CD4-positive, CD25-positive, alpha-beta regulatory T cell (primary cell): ENCODE measurements around the gene BACE1-AS. TPM values are rescaled to one million over a fixed set of nuclear protein-coding genes. Genes with fewer than 3 reads are reported as not detected.
"Not testable (repeated sequence)": the region's sequence is repeated elsewhere in the genome, so short reads cannot be mapped to it uniquely, and the experiment has no call there.

Source experiments
- ATAC-seq, 2 donors: fragments of 150-1000 bp; cut with Tn5 transposase; one replicate each; pipeline ENCODE4 v1.10.0; 2021; ENCODE audit warnings: low read depth in 2 of 2, moderate number of reproducible peaks in 2 of 2, moderate library complexity in 1 of 2
- DNase-seq, 3 donors: peaks; one replicate each; pipeline versions ENCODE4 v3.0.0 to v3.0.0-alpha.2; 2012 to 2022; ENCODE audit warnings: mixed read lengths in 1 of 3
- H3K27ac ChIP-seq: one replicate; pipeline ENCODE4 v1.7.0; 2013; ENCODE audit warnings: mild to moderate bottlenecking, low read length; ENCODE audit not compliant: insufficient read depth, poor library complexity, severe bottlenecking
- H3K27me3 ChIP-seq: one replicate; pipeline ENCODE4 v1.7.0; 2013; ENCODE audit warnings: low read length; ENCODE audit not compliant: control insufficient read depth, insufficient read depth
- H3K36me3 ChIP-seq: one replicate; pipeline ENCODE4 v1.7.0; 2013; ENCODE audit warnings: mild to moderate bottlenecking, low read length, moderate library complexity; ENCODE audit not compliant: control insufficient read depth, insufficient read depth
- H3K4me1 ChIP-seq: 2 replicates; pipeline ENCODE4 v1.7.0; 2013; ENCODE audit warnings: mild to moderate bottlenecking, low read length; ENCODE audit not compliant: insufficient read depth, control insufficient read depth, poor library complexity, severe bottlenecking
- H3K4me3 ChIP-seq: one replicate; pipeline ENCODE4 v1.7.0; 2013; ENCODE audit warnings: low read depth, mild to moderate bottlenecking, low read length, moderate library complexity
- H3K9me3 ChIP-seq, 2 experiments: 1 replicate in 1 of 2; 2 replicates in 1 of 2; pipeline ENCODE4 v1.7.0; 2013; ENCODE audit warnings: low read length in 2 of 2, mild to moderate bottlenecking in 1 of 2, moderate library complexity in 1 of 2; ENCODE audit not compliant: control insufficient read depth in 2 of 2
- H3K27ac Mint-ChIP-seq, 3 donors: one replicate each; pipeline ENCODE4 v1.8.0; 2020 to 2022; ENCODE audit warnings: mild to moderate bottlenecking in 3 of 3, mixed read lengths in 3 of 3, moderate library complexity in 2 of 3
- H3K27me3 Mint-ChIP-seq: one replicate; pipeline ENCODE4 v1.8.0; 2022; ENCODE audit warnings: mild to moderate bottlenecking, mixed read lengths
- H3K36me3 Mint-ChIP-seq: one replicate; pipeline ENCODE4 v1.8.0; 2020; ENCODE audit warnings: mixed read lengths
- H3K4me1 Mint-ChIP-seq, 4 donors: one replicate each; pipeline ENCODE4 v1.8.0; 2020 to 2022; ENCODE audit warnings: mixed read lengths in 4 of 4, mild to moderate bottlenecking in 1 of 4
- H3K4me3 Mint-ChIP-seq, 4 donors: one replicate each; pipeline ENCODE4 v1.8.0; 2020 to 2022; ENCODE audit warnings: mild to moderate bottlenecking in 4 of 4, mixed read lengths in 4 of 4, moderate library complexity in 3 of 4
- H3K9me3 Mint-ChIP-seq, 7 donors: one replicate each; pipeline ENCODE4 v1.8.0; 2020 to 2022; ENCODE audit warnings: mixed read lengths in 7 of 7, mild to moderate bottlenecking in 3 of 7, moderate library complexity in 2 of 7
- polyA plus RNA-seq, 4 donors: library from polyadenylated mRNA; unstranded; fragments of 300-500 nt; fragmentation: Illumina TruSeq; gene quantifications; one replicate each; pipeline ENCODE4 v1.2.3, GENCODE V29; 2021
- total RNA-seq: library from RNA; stranded (reverse); gene quantifications from one replicate; pipeline ENCODE4 v1.2.3, GENCODE V29; 2022

The BACE1-AS gene
- total and polyA plus RNA-seq, 5 donors from 2014 or later, result 1.2 to 7.2 (median 1.9) TPM

DNA sequence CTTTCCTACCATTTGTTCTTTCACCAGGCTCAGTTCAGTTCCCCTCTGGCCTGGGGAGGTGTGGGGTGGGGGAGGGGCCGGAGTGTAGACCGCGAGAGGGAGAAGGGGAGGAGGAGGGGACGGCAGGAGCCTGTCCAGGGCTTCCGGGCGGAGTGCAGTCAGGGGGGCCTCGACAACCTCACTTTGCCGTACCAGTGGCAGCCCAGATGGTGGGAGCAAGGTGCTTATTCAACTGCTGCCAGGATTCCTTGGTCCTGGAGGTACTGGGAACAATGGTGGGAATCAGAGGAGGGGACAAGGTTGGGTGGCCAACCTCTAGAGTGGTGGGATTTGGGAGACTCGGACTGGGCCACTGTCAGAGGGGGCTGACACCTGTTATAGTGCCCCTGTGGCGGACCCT, 23.7 kb downstream of the BACE1-AS start:
- no peaks in the 10 kb centered on the region for H3K36me3 Mint-ChIP-seq
- H3K27ac Mint-ChIP-seq, result peak overlapping the region in 2 of 3 donors; percentile 47 to 71
- Histone ChIP-seq H3K9me3 (no peaks in the 10 kb centered on the region), H3K27ac (no peak overlapping the region), H3K36me3 (no peaks in the 10 kb centered on the region), H3K27me3 (peaks cover 6% of the 10 kb centered on the region), H3K4me3 (peak overlapping the region; percentile 18), H3K4me1 (peaks cover 17% of the 10 kb centered on the region)
- no peak for ATAC-seq
- peak overlapping the region in 3 of 4 donors; percentile 73 to 88 (median 74) for H3K4me3 Mint-ChIP-seq
- H3K27me3 Mint-ChIP-seq, result peaks cover 66% of the 10 kb centered on the region
- DNase-seq, result no peak
- peaks cover 4 to 18% (median 10%) of the 10 kb centered on the region in 4 donors for H3K4me1 Mint-ChIP-seq
- no peaks in the 10 kb centered on the region for H3K9me3 Mint-ChIP-seq

DNA sequence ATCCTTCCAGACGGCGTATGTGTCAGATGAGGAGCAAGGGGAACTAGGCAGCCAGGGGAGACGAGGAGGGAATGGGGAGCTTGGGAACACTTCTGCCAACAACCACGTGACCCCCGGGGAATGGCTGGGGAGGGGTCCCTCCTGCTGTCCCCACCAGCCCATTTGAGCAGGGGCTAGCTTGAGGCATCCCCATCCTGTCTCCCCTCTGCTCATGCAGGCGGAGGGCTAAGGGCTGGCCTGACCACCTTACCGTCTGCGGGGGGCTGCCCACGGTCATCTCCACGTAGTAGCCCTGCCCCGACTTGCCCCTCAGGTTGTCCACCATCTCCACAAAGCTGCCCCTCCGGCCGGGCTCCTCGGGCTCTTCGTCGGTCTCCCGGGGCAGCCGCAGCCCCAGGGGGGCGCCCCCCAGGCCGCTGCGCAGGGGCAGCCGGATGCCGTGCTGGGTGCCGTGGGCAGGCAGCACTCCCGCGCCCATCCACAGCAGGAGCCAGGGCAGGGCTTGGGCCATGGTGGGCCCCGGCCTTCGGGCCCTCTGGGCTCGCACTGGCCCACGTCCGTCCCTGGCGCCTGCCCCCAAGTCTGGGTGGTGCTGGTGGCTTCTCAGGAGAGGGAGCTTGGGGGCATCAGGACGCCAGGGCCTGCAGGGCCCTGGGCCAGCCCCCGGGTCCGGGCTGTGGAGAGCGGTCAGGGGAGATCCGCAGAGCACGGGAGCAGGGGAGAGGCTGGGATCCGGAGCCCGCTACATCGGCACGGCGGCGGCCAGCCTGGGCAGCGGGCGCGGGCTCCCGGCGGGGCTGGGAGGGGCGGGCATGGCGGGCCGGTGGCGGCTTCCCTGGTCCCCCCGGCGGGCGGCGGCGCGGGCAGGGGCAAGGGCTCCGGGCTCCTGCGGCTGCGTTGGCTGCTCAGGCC, 24.4 kb downstream of the BACE1-AS start:
- peak in 2 of 3 donors; percentile 10 to 17 for DNase-seq
- no peaks in the 10 kb centered on the region for H3K9me3 ChIP-seq
- ATAC-seq, result peak; percentile 57 to 64
- Mint-ChIP-seq H3K4me3 (peak overlapping the region; percentile 74 to 90 (median 88)), H3K27ac (peak overlapping the region in 2 of 3 donors; percentile 71 to 72), H3K9me3 (no peaks in the 10 kb centered on the region), H3K36me3 (no peaks in the 10 kb centered on the region), H3K27me3 (peaks cover 66% of the 10 kb centered on the region), H3K4me1 (peaks cover 4 to 18% (median 10%) of the 10 kb centered on the region in 4 donors)
- H3K27me3 ChIP-seq, result peaks cover 6% of the 10 kb centered on the region
- H3K36me3 ChIP-seq, result no peaks in the 10 kb centered on the region
- H3K4me3 ChIP-seq, result peak overlapping the region; percentile 18
- peaks cover 17% of the 10 kb centered on the region for H3K4me1 ChIP-seq
- no peak overlapping the region for H3K27ac ChIP-seq

DNA sequence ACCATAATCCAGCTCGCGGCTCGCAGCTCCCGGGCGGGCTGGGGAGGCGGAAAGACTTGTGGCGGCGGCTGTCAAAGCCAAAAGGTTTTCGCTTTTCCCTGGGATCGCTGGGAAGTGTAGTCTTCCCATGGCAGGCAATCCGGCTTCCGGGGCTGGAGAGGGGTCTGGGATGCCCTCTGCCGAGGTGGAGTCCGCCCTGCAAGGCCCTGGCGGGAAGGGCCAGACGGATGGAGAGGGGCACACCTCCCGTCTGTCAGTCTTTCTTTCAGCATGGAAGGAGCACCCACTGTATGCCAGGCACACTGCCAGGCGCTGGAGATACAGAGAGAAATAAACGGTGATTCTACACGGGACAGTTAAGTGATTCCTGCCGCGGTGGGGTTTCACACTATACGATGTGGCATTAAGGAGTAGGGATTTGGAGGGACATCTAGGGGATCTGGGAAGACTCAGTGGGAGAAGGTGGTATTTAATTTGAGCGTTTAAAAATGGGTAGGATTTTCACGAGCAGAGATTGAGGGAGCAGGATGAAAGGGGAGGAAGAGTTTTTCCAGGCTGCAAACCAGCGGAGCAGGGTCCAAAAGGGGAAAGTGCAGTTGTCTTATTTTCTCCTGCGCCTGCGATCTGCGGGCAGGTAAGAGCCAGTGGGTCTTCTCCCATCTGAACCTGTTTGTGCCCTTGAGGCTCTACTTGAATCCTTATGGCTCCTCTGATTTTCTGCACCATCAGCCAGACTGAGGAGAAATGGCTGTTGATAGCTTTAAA, 25.2 kb downstream of the BACE1-AS start, which contains the start of gene BACE1:
TSS of gene BACE1 (minus strand) at position 60 of the 765 bp plus-strand sequence. CDS start 461 bp downstream, outside the sequence.
- no peaks in the 10 kb centered on the region for H3K36me3 Mint-ChIP-seq
- H3K9me3 ChIP-seq, result no peaks in the 10 kb centered on the region
- H3K27ac Mint-ChIP-seq, result peak within 1 kb of the TSS; percentile 48 to 72 (median 71)
- DNase-seq (peak in 1 of 3 donors; percentile 19), ATAC-seq (peak in 1 of 2 donors; percentile 29)
- no peaks in the 10 kb centered on the region for H3K9me3 Mint-ChIP-seq
- peaks cover 4 to 16% (median 10%) of the 10 kb centered on the region in 4 donors for H3K4me1 Mint-ChIP-seq
- H3K27me3 ChIP-seq, result peaks cover 6% of the 10 kb centered on the region
- peaks cover 17% of the 10 kb centered on the region for H3K4me1 ChIP-seq
- peaks cover 66% of the 10 kb centered on the region for H3K27me3 Mint-ChIP-seq
- peak within 1 kb of the TSS; percentile 74 to 90 (median 88) for H3K4me3 Mint-ChIP-seq
- H3K36me3 ChIP-seq, result no peaks in the 10 kb centered on the region
- H3K4me3 ChIP-seq, result peak within 1 kb of the TSS; percentile 60
- H3K27ac ChIP-seq, result no peak within 1 kb of the TSS

DNA sequence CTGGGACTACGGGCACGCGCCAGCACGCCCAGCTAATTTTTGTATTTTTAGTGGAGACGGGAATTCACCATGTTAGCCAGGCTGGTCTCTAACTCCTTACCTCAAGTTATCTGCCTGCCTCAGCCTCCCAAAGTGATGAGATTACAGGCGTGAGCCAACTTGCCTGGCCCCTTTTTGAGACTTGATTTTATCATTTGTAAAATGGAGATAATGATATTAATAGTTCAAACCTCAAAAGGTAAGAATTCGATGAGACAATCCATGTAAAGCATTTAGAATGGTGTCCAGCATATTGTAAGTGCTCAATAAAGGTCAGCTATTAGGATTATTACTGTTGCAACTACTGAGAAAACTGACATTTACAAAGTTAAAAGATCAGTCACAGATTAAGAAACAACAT, 27.6 kb downstream of the BACE1-AS start:
- no peak for ATAC-seq
- no peaks in the 10 kb centered on the region for H3K9me3 ChIP-seq
- H3K27me3 Mint-ChIP-seq, result peaks cover 55% of the 10 kb centered on the region

DNA sequence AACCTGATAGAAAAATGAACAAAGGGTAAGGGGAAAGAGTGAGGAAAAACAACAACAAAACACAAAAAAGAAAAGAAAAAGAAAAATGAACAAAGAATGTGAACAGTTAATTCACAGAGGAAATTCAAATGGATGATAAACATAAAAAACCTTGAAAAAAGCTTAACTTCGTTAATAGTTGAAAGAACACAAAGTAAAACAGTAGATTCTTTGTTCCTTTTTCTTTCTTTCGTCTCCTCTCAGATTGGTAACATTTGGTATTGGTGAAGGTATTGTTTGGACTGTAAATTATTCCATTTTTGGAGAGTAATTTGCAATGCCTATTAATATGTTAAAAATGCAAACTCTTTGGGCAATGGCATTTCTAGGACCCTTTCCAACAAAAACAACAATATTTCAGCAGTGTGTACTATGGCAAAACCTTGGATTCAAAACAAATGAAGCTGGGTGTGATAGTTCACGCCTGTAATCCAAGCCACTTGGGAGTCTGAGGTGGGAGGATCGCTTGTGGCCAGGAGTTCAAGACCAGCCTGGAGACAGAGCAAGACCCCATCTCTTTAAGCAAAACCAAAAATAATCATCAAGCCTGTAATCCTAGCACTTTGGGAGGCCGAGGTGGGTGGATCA, 28.2 kb downstream of the BACE1-AS start:
- Mint-ChIP-seq H3K9me3 (peaks cover 0 to 1% (median 0%) of the 10 kb centered on the region in 7 donors), H3K27me3 (peaks cover 49% of the 10 kb centered on the region), H3K4me1 (peaks cover 4 to 13% (median 9%) of the 10 kb centered on the region in 4 donors), H3K4me3 (peak overlapping the region in 1 of 4 donors; percentile 42), H3K27ac (no peak overlapping the region), H3K36me3 (no peaks in the 10 kb centered on the region)
- Histone ChIP-seq H3K4me3 (no peak overlapping the region), H3K27me3 (peaks cover 6% of the 10 kb centered on the region), H3K9me3 (no peaks in the 10 kb centered on the region), H3K27ac (no peak overlapping the region), H3K36me3 (no peaks in the 10 kb centered on the region), H3K4me1 (peaks cover 17% of the 10 kb centered on the region)
- no peak for DNase-seq
- ATAC-seq, result no peak

More for the DNA sequence above, 27.6 kb downstream of the BACE1-AS start:
- Mint-ChIP-seq H3K4me1 (peaks cover 4 to 16% (median 11%) of the 10 kb centered on the region in 4 donors), H3K4me3 (no peak overlapping the region), H3K9me3 (peaks cover 0 to 1% (median 0%) of the 10 kb centered on the region in 7 donors), H3K27ac (no peak overlapping the region), H3K36me3 (no peaks in the 10 kb centered on the region)
- peaks cover 17% of the 10 kb centered on the region for H3K4me1 ChIP-seq
- no peaks in the 10 kb centered on the region for H3K36me3 ChIP-seq
- no peak overlapping the region for H3K4me3 ChIP-seq
- no peak for DNase-seq
- peaks cover 6% of the 10 kb centered on the region for H3K27me3 ChIP-seq
- H3K27ac ChIP-seq, result no peak overlapping the region

DNA sequence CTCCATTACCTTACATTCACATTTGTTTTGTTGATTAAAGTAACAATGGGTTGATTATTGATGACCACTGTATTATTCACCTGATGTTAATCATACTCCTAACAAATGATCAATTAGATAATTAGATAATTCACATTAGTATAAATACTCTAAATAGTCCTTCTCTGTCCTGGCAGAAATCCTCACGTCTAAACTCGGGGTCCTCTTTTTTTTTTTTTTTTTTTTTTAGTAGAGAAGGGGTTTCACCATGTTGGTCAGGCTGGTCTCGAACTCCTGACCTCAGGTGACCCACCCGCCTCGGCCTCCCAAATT, 36.1 kb downstream of the BACE1-AS start:
- H3K9me3 Mint-ChIP-seq, DNase-seq, ATAC-seq, H3K27me3 Mint-ChIP-seq, H3K36me3 Mint-ChIP-seq, H3K9me3 ChIP-seq, H3K27me3 ChIP-seq, H3K36me3 ChIP-seq: not testable (repeated sequence)
- Histone ChIP-seq H3K27ac (peak overlapping the region; percentile 89), H3K4me1 (peaks cover 20% of the 10 kb centered on the region), H3K4me3 (peak overlapping the region; percentile 62)
- Mint-ChIP-seq H3K4me1 (peaks cover 9 to 21% (median 14%) of the 10 kb centered on the region in 4 donors), H3K27ac (peak overlapping the region in 1 of 3 donors; percentile 57), H3K4me3 (peak overlapping the region in 1 of 4 donors; percentile 57)
